SK-N-SH (cell line): ENCODE measurements around the gene USP47.

ENCODE experiments used
- GABPA ChIP-seq: IDR thresholded peaks from 2 replicates; pipeline ENCODE4 v1.4.0; 2012; ENCODE audit warnings: low read depth, mild to moderate bottlenecking
- GATA2 ChIP-seq: sonication (generic); formaldehyde crosslinking; IDR thresholded peaks from 2 replicates; pipeline ENCODE4 v1.5.0; 2020; ENCODE audit warnings: mild to moderate bottlenecking, missing genetic modification reagents
- MEF2A ChIP-seq: IDR thresholded peaks from 2 replicates; pipeline ENCODE4 v1.4.0; 2012; ENCODE audit warnings: low read depth, borderline replicate concordance
- MXI1 ChIP-seq: IDR thresholded peaks from 2 replicates; pipeline ENCODE4 v1.6.1; 2012; ENCODE audit warnings: mild to moderate bottlenecking, low read depth, low read length, improper control_type of control experiment
- NRF1 ChIP-seq: IDR thresholded peaks from 2 replicates; pipeline ENCODE4 v1.6.1; 2012; ENCODE audit warnings: low read depth, mild to moderate bottlenecking, low read length
- RAD21 ChIP-seq: IDR thresholded peaks from 2 replicates; pipeline ENCODE4 v1.6.1; 2012; ENCODE audit warnings: mild to moderate bottlenecking, low read length
- ZBTB33 ChIP-seq: IDR thresholded peaks from 2 replicates; pipeline ENCODE4 v1.4.0; 2012; ENCODE audit warnings: low read depth, borderline replicate concordance
- TF ChIP-seq, protein P1 (sequence below): fragments of 200-600 bp; sonication (generic); IDR thresholded peaks from 2 replicates; pipeline ENCODE4 v1.6.1; 2017; ENCODE audit warnings: antibody characterized with exemption, mild to moderate bottlenecking, moderate library complexity
- TF ChIP-seq, protein P2 (sequence below): IDR thresholded peaks from 2 replicates; pipeline ENCODE4 v1.4.0; 2012; ENCODE audit warnings: low read depth, borderline replicate concordance
- TF ChIP-seq, protein P3 (sequence below): IDR thresholded peaks from 2 replicates; pipeline ENCODE4 v1.4.0; 2012; ENCODE audit warnings: low read depth

- TF ChIP-seq, protein P1, sequence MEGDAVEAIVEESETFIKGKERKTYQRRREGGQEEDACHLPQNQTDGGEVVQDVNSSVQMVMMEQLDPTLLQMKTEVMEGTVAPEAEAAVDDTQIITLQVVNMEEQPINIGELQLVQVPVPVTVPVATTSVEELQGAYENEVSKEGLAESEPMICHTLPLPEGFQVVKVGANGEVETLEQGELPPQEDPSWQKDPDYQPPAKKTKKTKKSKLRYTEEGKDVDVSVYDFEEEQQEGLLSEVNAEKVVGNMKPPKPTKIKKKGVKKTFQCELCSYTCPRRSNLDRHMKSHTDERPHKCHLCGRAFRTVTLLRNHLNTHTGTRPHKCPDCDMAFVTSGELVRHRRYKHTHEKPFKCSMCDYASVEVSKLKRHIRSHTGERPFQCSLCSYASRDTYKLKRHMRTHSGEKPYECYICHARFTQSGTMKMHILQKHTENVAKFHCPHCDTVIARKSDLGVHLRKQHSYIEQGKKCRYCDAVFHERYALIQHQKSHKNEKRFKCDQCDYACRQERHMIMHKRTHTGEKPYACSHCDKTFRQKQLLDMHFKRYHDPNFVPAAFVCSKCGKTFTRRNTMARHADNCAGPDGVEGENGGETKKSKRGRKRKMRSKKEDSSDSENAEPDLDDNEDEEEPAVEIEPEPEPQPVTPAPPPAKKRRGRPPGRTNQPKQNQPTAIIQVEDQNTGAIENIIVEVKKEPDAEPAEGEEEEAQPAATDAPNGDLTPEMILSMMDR, result no peak
- TF ChIP-seq RAD21 (no peak), NRF1 (no peak), GABPA (no peak), ZBTB33 (no peak), MEF2A (no peak), MXI1 (no peak), GATA2 (CRISPR knock-in tag) (no peak)
- TF ChIP-seq, protein P2, sequence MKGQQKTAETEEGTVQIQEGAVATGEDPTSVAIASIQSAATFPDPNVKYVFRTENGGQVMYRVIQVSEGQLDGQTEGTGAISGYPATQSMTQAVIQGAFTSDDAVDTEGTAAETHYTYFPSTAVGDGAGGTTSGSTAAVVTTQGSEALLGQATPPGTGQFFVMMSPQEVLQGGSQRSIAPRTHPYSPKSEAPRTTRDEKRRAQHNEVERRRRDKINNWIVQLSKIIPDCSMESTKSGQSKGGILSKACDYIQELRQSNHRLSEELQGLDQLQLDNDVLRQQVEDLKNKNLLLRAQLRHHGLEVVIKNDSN, result no peak
- TF ChIP-seq, protein P3, sequence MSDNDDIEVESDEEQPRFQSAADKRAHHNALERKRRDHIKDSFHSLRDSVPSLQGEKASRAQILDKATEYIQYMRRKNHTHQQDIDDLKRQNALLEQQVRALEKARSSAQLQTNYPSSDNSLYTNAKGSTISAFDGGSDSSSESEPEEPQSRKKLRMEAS, result no peak
Measured at GRCh38 chr11:12003815-12004214, 162.0 kb downstream of the USP47 start.
